Breast epithelium (tissue), 4 donors: ENCODE results near the gene FICD. TPM values are rescaled to one million over a fixed set of nuclear protein-coding genes. Genes with fewer than 3 reads are reported as not detected.

ENCODE experiments used
- DNase-seq, 2 donors: peaks; one replicate each; pipeline ENCODE4 v3.0.0-alpha.2; 2019; ENCODE audit warnings: low spot score in 2 of 2
- H3K27ac ChIP-seq, 2 donors: fragments of 200-600 bp; sonication (generic) in 1 of 2; one replicate each; pipeline ENCODE4 v1.5.1; 2016 to 2019; ENCODE audit warnings: mild to moderate bottlenecking in 1 of 2
- H3K27me3 ChIP-seq, 2 donors: fragments of 200-600 bp; sonication (generic) in 1 of 2; one replicate each; pipeline versions ENCODE4 v1.5.1 to v1.6.0; 2017 to 2019; ENCODE audit warnings: control low read depth in 1 of 2, mild to moderate bottlenecking in 1 of 2
- H3K36me3 ChIP-seq: fragments of 200-600 bp; one replicate; pipeline ENCODE4 v1.5.1; 2019
- H3K4me1 ChIP-seq, 2 donors: fragments of 200-600 bp; sonication (generic); one replicate each; pipeline ENCODE4 v1.5.1; 2016 to 2019; ENCODE audit warnings: control low read depth in 1 of 2
- H3K4me3 ChIP-seq, 3 donors: fragments of 200-600 bp; sonication (generic); 1 replicate in 2 of 3; 2 replicates in 1 of 3; pipeline ENCODE4 v1.5.1; 2016 to 2019; ENCODE audit warnings: mild to moderate bottlenecking in 3 of 3, moderate library complexity in 2 of 3
- H3K9me3 ChIP-seq, 2 donors: fragments of 200-600 bp; sonication (generic) in 1 of 2; one replicate each; pipeline ENCODE4 v1.5.1; 2016 to 2019; ENCODE audit warnings: control low read depth in 1 of 2
- POLR2A ChIP-seq: fragments of 450-650 bp; IDR thresholded peaks from one replicate; pipeline ENCODE4 v1.6.1; 2016; ENCODE audit warnings: antibody characterized with exemption, mild to moderate bottlenecking, moderate library complexity
- POLR2AphosphoS5 ChIP-seq, 3 donors: sonication (generic); formaldehyde crosslinking; IDR thresholded peaks; one replicate each; pipeline ENCODE4 v1.6.1; 2017; ENCODE audit warnings: antibody characterized with exemption in 3 of 3
- intact Hi-C: fragments of 100-400 bp; cut with DNase I; formaldehyde crosslinking; loops from one replicate; pipeline ENCODE4 v1.15.1; 2023; ENCODE audit warnings: low total_unique reads
- total RNA-seq, 3 donors: library from RNA; depleted of rRNA; stranded (reverse); fragments of >200 nt; gene quantifications; one replicate each; pipeline ENCODE4 v1.1.0, GENCODE V29; 2016
- TF ChIP-seq, protein P1 (sequence below), 3 donors: fragments of 450-650 bp; IDR thresholded peaks; one replicate each; pipeline ENCODE4 v1.5.1; 2016 to 2017; ENCODE audit warnings: antibody characterized with exemption in 3 of 3, mild to moderate bottlenecking in 3 of 3, moderate library complexity in 3 of 3

Gene FICD
- total RNA-seq, 3 donors from 2014 or later: 7.0 to 8.5 (median 8.0) TPM

DNA sequence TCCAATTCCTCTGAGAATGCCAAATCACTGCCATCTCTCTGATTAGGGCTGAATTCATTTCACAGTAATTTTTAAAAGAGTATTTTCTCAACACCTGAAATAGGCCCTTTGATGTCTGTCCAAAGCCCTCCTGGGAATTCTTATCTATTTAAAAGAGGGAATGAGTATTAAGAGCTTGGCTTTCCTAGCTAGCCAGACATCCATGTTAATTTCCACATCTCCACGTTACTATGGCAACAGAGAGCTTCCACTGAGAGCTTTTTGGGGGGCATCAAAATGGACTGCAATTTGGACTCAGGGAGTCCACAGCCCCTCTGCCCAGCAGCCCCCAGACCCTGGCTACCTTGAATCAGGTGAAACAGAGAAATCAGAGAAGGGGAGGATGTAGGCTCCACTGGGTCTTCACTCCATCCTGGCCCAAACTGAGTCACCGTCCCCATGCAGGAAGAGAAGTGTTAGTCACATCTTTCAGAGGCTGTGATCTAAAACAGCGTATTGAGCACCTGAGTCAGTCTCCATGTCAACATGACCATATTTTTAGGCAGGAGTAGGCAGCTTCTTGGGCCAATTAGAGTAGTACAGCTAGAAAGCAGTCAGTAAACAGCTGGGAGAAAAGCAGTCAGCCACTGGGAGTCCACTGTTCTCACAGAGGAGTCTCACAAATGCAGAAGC, 7.0 kb upstream of the FICD start:
- no peak overlapping the region for H3K4me3 ChIP-seq
- no peaks in the 10 kb centered on the region for H3K36me3 ChIP-seq
- intact Hi-C loops: no loop called here
- H3K27ac ChIP-seq: no peak overlapping the region
- no peaks in the 10 kb centered on the region for H3K4me1 ChIP-seq
- H3K27me3 ChIP-seq: peaks cover 0 to 5% of the 10 kb centered on the region in 2 donors
- peaks cover 0 to 7% of the 10 kb centered on the region in 2 donors for H3K9me3 ChIP-seq
- no peak for DNase-seq
- TF ChIP-seq, protein P1, sequence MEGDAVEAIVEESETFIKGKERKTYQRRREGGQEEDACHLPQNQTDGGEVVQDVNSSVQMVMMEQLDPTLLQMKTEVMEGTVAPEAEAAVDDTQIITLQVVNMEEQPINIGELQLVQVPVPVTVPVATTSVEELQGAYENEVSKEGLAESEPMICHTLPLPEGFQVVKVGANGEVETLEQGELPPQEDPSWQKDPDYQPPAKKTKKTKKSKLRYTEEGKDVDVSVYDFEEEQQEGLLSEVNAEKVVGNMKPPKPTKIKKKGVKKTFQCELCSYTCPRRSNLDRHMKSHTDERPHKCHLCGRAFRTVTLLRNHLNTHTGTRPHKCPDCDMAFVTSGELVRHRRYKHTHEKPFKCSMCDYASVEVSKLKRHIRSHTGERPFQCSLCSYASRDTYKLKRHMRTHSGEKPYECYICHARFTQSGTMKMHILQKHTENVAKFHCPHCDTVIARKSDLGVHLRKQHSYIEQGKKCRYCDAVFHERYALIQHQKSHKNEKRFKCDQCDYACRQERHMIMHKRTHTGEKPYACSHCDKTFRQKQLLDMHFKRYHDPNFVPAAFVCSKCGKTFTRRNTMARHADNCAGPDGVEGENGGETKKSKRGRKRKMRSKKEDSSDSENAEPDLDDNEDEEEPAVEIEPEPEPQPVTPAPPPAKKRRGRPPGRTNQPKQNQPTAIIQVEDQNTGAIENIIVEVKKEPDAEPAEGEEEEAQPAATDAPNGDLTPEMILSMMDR (IDR thresholded peaks at IDR 0.05): no peak
- TF ChIP-seq POLR2AphosphoS5 (IDR thresholded peaks at IDR 0.05): no peak
- TF ChIP-seq POLR2A: no peak

DNA sequence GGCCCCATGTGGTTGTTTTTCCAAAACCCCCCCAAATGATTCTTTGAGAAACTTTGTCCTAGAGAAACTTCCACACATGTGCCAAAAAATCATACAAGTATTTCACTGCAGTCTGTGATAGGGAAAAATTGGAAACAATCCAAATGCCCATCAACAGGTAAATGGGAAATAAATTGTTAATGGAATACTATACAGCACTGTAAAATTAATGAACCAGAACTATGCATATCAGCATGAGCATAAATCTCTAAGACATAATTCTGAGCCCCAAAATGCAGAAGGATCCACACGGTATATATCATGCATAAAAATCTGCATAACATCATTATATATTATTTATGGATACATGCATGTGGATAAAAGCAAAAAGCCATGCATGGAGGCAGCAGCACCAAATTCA, 5.3 kb upstream of the FICD start:
- Histone ChIP-seq H3K9me3 (no peaks in the 10 kb centered on the region), H3K4me1 (no peaks in the 10 kb centered on the region), H3K36me3 (no peaks in the 10 kb centered on the region), H3K4me3 (no peak overlapping the region), H3K27ac (no peak overlapping the region), H3K27me3 (no peaks in the 10 kb centered on the region)
- DNase-seq: no peak
- intact Hi-C loops: loop anchor here (10.0 kb wide), 1 partner anchor 165 kb away; no protein-coding TSS in a partner anchor
- TF ChIP-seq, protein P1 (IDR thresholded peaks at IDR 0.05): no peak
- TF ChIP-seq POLR2A (no peak), POLR2AphosphoS5 (IDR thresholded peaks at IDR 0.05) (no peak)

DNA sequence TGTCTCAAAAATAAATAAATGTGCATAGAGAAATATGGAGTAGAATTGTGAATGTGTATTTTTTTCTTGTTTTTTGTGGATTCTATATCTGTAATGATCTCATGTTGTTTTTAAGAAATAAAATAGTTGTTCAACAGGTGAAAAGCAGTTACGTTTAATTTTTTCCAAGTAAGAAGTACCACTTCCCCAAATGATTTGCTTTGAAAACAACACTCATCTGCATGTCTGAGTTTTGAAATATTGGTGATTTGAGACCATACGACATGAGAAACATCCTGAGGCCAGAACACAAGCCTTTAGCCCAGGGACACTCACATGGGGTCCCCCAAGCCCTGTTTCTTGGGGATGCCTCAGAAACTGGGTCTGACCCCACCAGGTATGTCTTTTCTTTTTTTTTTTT, 4.2 kb upstream of the FICD start:
- intact Hi-C loops: loop anchor here (10.0 kb wide), 1 partner anchor 166 kb away; no protein-coding TSS in a partner anchor
- TF ChIP-seq, protein P1 (IDR thresholded peaks at IDR 0.05): no peak
- no peak for TF ChIP-seq POLR2A
- TF ChIP-seq POLR2AphosphoS5 (IDR thresholded peaks at IDR 0.05): no peak
- Histone ChIP-seq H3K9me3 (no peaks in the 10 kb centered on the region), H3K4me3 (no peak overlapping the region), H3K4me1 (peaks cover 0 to 3% of the 10 kb centered on the region in 2 donors), H3K27me3 (no peaks in the 10 kb centered on the region), H3K36me3 (no peaks in the 10 kb centered on the region), H3K27ac (no peak overlapping the region)
- DNase-seq: no peak

DNA sequence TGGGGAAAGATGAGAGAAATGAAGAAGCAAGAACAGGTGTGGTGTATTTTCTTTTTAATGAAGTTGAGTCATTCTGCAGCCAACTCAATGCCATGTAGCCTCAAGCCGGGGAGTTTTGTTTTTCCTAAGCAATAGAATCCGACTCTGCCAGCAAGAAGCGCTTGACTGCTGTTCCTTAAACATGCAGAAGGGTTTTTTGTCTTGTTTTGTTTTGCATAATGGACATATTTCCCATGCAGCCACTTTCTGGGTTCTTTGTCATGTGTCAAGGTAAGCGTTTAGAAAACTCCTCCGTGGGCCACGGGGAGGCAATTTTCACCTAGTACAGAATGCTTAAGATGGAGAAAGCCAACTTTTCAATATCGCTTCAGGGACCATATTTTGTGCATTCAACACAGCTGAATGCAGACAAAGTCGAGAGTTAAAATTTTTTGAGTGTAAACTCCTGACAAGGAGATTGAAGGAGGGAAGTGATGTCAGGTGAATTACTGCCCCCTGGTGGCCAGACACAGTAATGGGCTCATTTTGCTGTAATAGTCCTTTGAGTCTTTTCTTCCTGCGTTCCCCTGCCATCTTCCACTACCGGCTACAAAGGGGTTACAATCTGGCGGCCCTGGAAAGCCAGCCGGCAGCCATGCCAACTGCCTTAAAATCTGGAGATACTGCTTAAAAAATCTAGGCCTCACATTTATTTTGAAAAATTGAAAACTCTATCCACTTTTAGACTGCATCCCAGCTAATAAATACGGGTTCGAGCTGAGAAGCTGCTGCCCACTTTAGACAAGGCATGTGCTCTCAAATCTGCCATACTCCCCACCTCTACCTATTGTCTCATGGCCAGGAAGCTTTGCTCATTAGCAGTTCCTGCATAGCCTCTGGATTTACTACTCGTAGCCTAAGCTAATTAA, 3.2 kb upstream of the FICD start:
- Histone ChIP-seq H3K9me3 (no peaks in the 10 kb centered on the region), H3K4me1 (peaks cover 0 to 8% of the 10 kb centered on the region in 2 donors), H3K4me3 (peak overlapping the region in 1 of 3 donors; percentile 49), H3K27ac (no peak overlapping the region), H3K27me3 (no peaks in the 10 kb centered on the region), H3K36me3 (no peaks in the 10 kb centered on the region)
- peak; percentile 65 to 70 for DNase-seq
- no peak for TF ChIP-seq POLR2AphosphoS5 (IDR thresholded peaks at IDR 0.05)
- TF ChIP-seq, protein P1 (IDR thresholded peaks at IDR 0.05): peak; percentile 80 to 81 (median 80)
- intact Hi-C loops: loop anchor here (10.0 kb wide), 1 partner anchor 167 kb away; no protein-coding TSS in a partner anchor
